GM12891 (cell line): ENCODE measurements around the gene THSD4.

Experiments used
- PAX5 ChIP-seq: IDR thresholded peaks from 2 replicates; pipeline ENCODE4 v1.6.1; 2011; ENCODE audit warnings: low read length, moderate library complexity, mild to moderate bottlenecking; ENCODE audit not compliant: insufficient read depth, severe bottlenecking
- POLR2A ChIP-seq: IDR thresholded peaks from 2 replicates; pipeline ENCODE4 v1.6.1; 2011; ENCODE audit warnings: low read depth, low read length, control low read depth
- POLR2AphosphoS5 ChIP-seq: IDR thresholded peaks from 2 replicates; pipeline ENCODE4 v1.6.1; 2011; ENCODE audit warnings: low read depth, low read length, control low read depth
- TAF1 ChIP-seq: IDR thresholded peaks from 2 replicates; pipeline ENCODE4 v1.6.1; 2011; ENCODE audit warnings: low read depth, low read length, control low read depth

GRCh38 chr15:71830981-71831380, 715.7 kb downstream of the THSD4 start:
- TF ChIP-seq POLR2A (no peak), POLR2AphosphoS5 (no peak), TAF1 (no peak), PAX5 (no peak)
